Medulla oblongata (tissue), 1 donor: Measurements from ENCODE around the gene NPAS3.
A peak's percentile ranks its signal among the peaks of the same experiment; 100 is the strongest.

Source experiments
- DNase-seq: peaks from one replicate; pipeline ENCODE4 v3.0.0-alpha.2; 2015; ENCODE audit errors: extremely low spot score

Gene NPAS3

GRCh38 chr14:33792720-33793368 lies 854.2 kb downstream of the NPAS3 start:
- peak; percentile 90 for DNase-seq

- peak; percentile 66 for DNase-seq
Measured at GRCh38 chr14:33793398-33794110, 854.9 kb downstream of the NPAS3 start.

GRCh38 chr14:33794791-33795305 lies 856.2 kb downstream of the NPAS3 start:
- no peak for DNase-seq

GRCh38 chr14:33796356-33796755 lies 857.7 kb downstream of the NPAS3 start:
- DNase-seq = no peak

GRCh38 chr14:33799705-33800570 lies 861.3 kb downstream of the NPAS3 start:
- no peak for DNase-seq

- no peak for DNase-seq
Measured at GRCh38 chr14:33800735-33801163, 862.1 kb downstream of the NPAS3 start.

- no peak for DNase-seq
Measured at GRCh38 chr14:33802737-33803136, 864.1 kb downstream of the NPAS3 start.

GRCh38 chr14:33805593-33805992 lies 866.9 kb downstream of the NPAS3 start:
- DNase-seq = peak; percentile 28

- DNase-seq = no peak
Measured at GRCh38 chr14:33806905-33807304, 868.2 kb downstream of the NPAS3 start.

- no peak for DNase-seq
Measured at GRCh38 chr14:33808187-33808586, 869.5 kb downstream of the NPAS3 start.

GRCh38 chr14:33809396-33809981 lies 870.8 kb downstream of the NPAS3 start:
- DNase-seq = no peak

GRCh38 chr14:33810308-33810707 lies 871.6 kb downstream of the NPAS3 start:
- DNase-seq = no peak

- DNase-seq = no peak
Measured at GRCh38 chr14:33811721-33812120, 873.0 kb downstream of the NPAS3 start.

- no peak for DNase-seq
Measured at GRCh38 chr14:33812181-33812580, 873.5 kb downstream of the NPAS3 start.

- DNase-seq = no peak
Measured at GRCh38 chr14:33812601-33813000, 873.9 kb downstream of the NPAS3 start.

- DNase-seq = no peak
Measured at GRCh38 chr14:33814010-33814409, 875.3 kb downstream of the NPAS3 start.

- DNase-seq = no peak
Measured at GRCh38 chr14:33833706-33834465, 895.2 kb downstream of the NPAS3 start.

GRCh38 chr14:33834466-33835260 lies 896.0 kb downstream of the NPAS3 start:
- DNase-seq = no peak

- DNase-seq = no peak
Measured at GRCh38 chr14:33835261-33835655, 896.6 kb downstream of the NPAS3 start.

GRCh38 chr14:33835677-33836076 lies 897.0 kb downstream of the NPAS3 start:
- DNase-seq = no peak
